Chondrocyte (in vitro differentiated cells): ENCODE results near the gene STRAP. TPM values are rescaled to one million over a fixed set of nuclear protein-coding genes. Genes with fewer than 3 reads are reported as not detected.

Experiments
- DNase-seq: peaks from one replicate; pipeline ENCODE4 v3.0.0; 2021; ENCODE audit warnings: mixed read lengths, low spot score
- H3K27ac Mint-ChIP-seq: one replicate; pipeline ENCODE4 v1.8.0; 2021; ENCODE audit warnings: mild to moderate bottlenecking, moderate library complexity, mixed read lengths; ENCODE audit not compliant: unreplicated experiment
- H3K27me3 Mint-ChIP-seq: 2 replicates; pipeline ENCODE4 v1.8.0; 2021; ENCODE audit warnings: low read depth, mixed read lengths
- H3K36me3 Mint-ChIP-seq: 2 replicates; pipeline ENCODE4 v1.8.0; 2021; ENCODE audit warnings: low read depth, mixed read lengths
- H3K4me1 Mint-ChIP-seq: 2 replicates; pipeline ENCODE4 v1.8.0; 2021; ENCODE audit warnings: low read depth, mild to moderate bottlenecking, mixed read lengths
- H3K4me3 Mint-ChIP-seq: one replicate; pipeline ENCODE4 v1.8.0; 2021; ENCODE audit warnings: mild to moderate bottlenecking, moderate library complexity, mixed read lengths; ENCODE audit not compliant: unreplicated experiment
- H3K9me3 Mint-ChIP-seq: 2 replicates; pipeline ENCODE4 v1.8.0; 2021; ENCODE audit warnings: low read depth, mixed read lengths
- long read RNA-seq: library from polyadenylated mRNA; stranded (forward); transcript quantifications from one replicate; pipeline ENCODE4 v2.0.0, GENCODE V29; 2021
- total RNA-seq: library from RNA; stranded (reverse); gene quantifications from 3 replicates; pipeline ENCODE4 v1.2.1, GENCODE V29; 2021
- TF ChIP-seq, protein P1 (sequence below): fragments of 200-600 bp; sonication (generic); IDR thresholded peaks from 2 replicates; pipeline ENCODE4 v1.5.0; 2021; ENCODE audit warnings: antibody characterized with exemption, mild to moderate bottlenecking, moderate library complexity

STRAP gene, protein sequence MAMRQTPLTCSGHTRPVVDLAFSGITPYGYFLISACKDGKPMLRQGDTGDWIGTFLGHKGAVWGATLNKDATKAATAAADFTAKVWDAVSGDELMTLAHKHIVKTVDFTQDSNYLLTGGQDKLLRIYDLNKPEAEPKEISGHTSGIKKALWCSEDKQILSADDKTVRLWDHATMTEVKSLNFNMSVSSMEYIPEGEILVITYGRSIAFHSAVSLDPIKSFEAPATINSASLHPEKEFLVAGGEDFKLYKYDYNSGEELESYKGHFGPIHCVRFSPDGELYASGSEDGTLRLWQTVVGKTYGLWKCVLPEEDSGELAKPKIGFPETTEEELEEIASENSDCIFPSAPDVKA
- 153 to 172 TPM (median 154 TPM) in 3 replicates for total RNA-seq
- long read RNA-seq, transcript STRAP-206 (9 exons, 1,698 nt): minor isoform, 38 of 456 reads
- long read RNA-seq, transcript STRAP-202 (10 exons, 1,866 nt): major isoform, 388 of 456 reads
- long read RNA-seq, partial matches to known transcripts: 5 of 456 reads
- long read RNA-seq, other reads (novel, unspliced or antisense): 25 of 456 reads

- DNase-seq: peak; percentile 98
- peak within 1 kb of the TSS; percentile 99 for H3K27ac Mint-ChIP-seq
- peaks cover 52% of the 10 kb centered on the region for H3K4me1 Mint-ChIP-seq
- TF ChIP-seq, protein P1, sequence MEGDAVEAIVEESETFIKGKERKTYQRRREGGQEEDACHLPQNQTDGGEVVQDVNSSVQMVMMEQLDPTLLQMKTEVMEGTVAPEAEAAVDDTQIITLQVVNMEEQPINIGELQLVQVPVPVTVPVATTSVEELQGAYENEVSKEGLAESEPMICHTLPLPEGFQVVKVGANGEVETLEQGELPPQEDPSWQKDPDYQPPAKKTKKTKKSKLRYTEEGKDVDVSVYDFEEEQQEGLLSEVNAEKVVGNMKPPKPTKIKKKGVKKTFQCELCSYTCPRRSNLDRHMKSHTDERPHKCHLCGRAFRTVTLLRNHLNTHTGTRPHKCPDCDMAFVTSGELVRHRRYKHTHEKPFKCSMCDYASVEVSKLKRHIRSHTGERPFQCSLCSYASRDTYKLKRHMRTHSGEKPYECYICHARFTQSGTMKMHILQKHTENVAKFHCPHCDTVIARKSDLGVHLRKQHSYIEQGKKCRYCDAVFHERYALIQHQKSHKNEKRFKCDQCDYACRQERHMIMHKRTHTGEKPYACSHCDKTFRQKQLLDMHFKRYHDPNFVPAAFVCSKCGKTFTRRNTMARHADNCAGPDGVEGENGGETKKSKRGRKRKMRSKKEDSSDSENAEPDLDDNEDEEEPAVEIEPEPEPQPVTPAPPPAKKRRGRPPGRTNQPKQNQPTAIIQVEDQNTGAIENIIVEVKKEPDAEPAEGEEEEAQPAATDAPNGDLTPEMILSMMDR: peak; percentile 8
- H3K27me3 Mint-ChIP-seq: no peaks in the 10 kb centered on the region
- peak within 1 kb of the TSS; percentile 94 for H3K4me3 Mint-ChIP-seq
- H3K9me3 Mint-ChIP-seq: peaks cover 7% of the 10 kb centered on the region
- peaks cover 12% of the 10 kb centered on the region for H3K36me3 Mint-ChIP-seq
These were observed at the start of gene STRAP for GRCh38 chr12:15882118-15882971. Gene STRAP (plus strand): TSS chr12:15882387. CDS start chr12:15882708, 321 bp downstream.

DNA sequence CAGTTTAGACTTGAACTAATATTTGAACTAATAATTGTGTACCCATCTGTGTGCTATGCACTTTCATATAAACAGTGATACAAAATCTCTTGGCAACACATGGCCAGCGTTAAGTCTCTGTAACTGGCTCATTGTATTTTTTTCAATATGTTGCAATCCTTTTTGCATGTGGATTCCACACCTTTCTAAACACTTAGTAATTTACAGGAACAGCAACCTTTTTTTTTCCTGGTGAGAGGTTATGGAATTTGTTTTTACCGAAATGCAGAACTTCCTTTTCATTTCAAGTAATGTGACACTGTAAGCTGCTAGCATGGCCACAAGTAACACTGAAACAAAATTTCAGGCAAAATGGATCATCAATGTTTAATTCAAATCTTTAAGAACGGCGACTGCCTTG lies 47.6 kb upstream of the STRAP start:
- no peak for DNase-seq
- Mint-ChIP-seq H3K4me1 (peaks cover 54% of the 10 kb centered on the region), H3K4me3 (no peak overlapping the region)

GRCh38 chr12:15837141-15837790 lies 44.9 kb upstream of the STRAP start:
- Mint-ChIP-seq H3K36me3 (no peaks in the 10 kb centered on the region), H3K4me1 (peaks cover 33% of the 10 kb centered on the region), H3K9me3 (peaks cover 2% of the 10 kb centered on the region), H3K27me3 (no peaks in the 10 kb centered on the region), H3K27ac (peak overlapping the region; percentile 46), H3K4me3 (no peak overlapping the region)
- TF ChIP-seq, protein P1: no peak
- no peak for DNase-seq

More for the DNA sequence above, 47.6 kb upstream of the STRAP start:
- Mint-ChIP-seq H3K27me3 (no peaks in the 10 kb centered on the region), H3K9me3 (peaks cover 2% of the 10 kb centered on the region), H3K27ac (no peak overlapping the region), H3K36me3 (no peaks in the 10 kb centered on the region)
- TF ChIP-seq, protein P1: no peak

DNA sequence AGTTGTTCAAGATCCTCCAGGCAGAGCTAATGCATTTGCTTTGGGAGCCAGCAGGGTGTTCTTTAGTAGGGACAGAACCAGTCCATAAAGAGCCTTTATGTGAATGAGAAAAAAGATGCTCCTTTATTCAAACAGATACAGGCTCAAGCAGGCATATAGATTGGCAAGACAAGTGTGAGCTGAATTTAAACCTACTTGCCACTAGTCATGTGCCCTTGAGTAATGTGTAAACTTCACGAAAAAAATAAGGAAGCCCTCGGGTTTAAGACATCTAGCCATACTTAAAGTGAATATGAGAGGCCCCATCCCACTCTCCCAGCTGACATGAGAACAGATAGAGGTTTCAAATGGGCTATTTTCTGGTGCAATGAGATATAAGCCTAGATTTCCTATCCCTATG lies 43.1 kb upstream of the STRAP start:
- DNase-seq: no peak
- H3K4me3 Mint-ChIP-seq: no peak overlapping the region
- H3K27ac Mint-ChIP-seq: no peak overlapping the region
- no peaks in the 10 kb centered on the region for H3K36me3 Mint-ChIP-seq
- TF ChIP-seq, protein P1: no peak
- peaks cover 2% of the 10 kb centered on the region for H3K9me3 Mint-ChIP-seq
- no peaks in the 10 kb centered on the region for H3K27me3 Mint-ChIP-seq
- H3K4me1 Mint-ChIP-seq: peaks cover 37% of the 10 kb centered on the region
